GM13977 (cell line): ENCODE results near the gene TNFSF10.
"Not testable (repeated sequence)": the region's sequence is repeated elsewhere in the genome, so short reads cannot be mapped to it uniquely, and the experiment has no call there.

Source experiments
- DNase-seq: peaks from one replicate; pipeline ENCODE4 v3.0.0; 2012; ENCODE audit warnings: low spot score
- in situ Hi-C: fragments of 300-500 bp; cut with MboI; formaldehyde crosslinking; loops from one replicate; pipeline ENCODE4 v1.12.0; 2022; ENCODE audit warnings: low sequenced_read_pairs, low pct_unique_long_range_greater_than_20kb, mixed read lengths, inconsistent platforms; ENCODE audit not compliant: unreplicated experiment
- TF ChIP-seq, protein P1 (sequence below): IDR thresholded peaks from 2 replicates; pipeline ENCODE4 v1.5.1; 2012; ENCODE audit warnings: mild to moderate bottlenecking, control low read depth; ENCODE audit not compliant: insufficient read depth; ENCODE audit errors: extremely low read depth, missing control alignments

TNFSF10 gene

DNA sequence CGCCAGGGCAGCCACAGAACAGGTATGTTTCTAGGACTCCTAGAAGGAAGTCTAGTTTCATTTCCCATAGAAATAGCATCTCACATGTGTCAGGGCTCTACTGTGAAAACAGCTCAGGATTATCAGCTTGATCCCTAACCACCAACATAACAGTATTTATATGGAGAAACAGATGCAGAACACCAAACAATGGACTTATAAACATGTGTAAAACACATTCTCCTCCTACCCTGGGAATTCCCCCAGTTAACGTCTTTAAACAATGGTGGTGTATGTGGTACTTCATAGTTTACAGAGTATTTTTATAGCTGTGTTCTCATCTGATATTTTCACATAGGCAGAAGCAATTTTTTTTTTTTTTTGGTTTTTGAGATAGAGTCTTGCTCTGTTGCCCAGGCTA, 9.7 kb downstream of the TNFSF10 start:
- in situ Hi-C loops: no loop called here
- DNase-seq: no peak
- TF ChIP-seq, protein P1, sequence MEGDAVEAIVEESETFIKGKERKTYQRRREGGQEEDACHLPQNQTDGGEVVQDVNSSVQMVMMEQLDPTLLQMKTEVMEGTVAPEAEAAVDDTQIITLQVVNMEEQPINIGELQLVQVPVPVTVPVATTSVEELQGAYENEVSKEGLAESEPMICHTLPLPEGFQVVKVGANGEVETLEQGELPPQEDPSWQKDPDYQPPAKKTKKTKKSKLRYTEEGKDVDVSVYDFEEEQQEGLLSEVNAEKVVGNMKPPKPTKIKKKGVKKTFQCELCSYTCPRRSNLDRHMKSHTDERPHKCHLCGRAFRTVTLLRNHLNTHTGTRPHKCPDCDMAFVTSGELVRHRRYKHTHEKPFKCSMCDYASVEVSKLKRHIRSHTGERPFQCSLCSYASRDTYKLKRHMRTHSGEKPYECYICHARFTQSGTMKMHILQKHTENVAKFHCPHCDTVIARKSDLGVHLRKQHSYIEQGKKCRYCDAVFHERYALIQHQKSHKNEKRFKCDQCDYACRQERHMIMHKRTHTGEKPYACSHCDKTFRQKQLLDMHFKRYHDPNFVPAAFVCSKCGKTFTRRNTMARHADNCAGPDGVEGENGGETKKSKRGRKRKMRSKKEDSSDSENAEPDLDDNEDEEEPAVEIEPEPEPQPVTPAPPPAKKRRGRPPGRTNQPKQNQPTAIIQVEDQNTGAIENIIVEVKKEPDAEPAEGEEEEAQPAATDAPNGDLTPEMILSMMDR: no peak

DNA sequence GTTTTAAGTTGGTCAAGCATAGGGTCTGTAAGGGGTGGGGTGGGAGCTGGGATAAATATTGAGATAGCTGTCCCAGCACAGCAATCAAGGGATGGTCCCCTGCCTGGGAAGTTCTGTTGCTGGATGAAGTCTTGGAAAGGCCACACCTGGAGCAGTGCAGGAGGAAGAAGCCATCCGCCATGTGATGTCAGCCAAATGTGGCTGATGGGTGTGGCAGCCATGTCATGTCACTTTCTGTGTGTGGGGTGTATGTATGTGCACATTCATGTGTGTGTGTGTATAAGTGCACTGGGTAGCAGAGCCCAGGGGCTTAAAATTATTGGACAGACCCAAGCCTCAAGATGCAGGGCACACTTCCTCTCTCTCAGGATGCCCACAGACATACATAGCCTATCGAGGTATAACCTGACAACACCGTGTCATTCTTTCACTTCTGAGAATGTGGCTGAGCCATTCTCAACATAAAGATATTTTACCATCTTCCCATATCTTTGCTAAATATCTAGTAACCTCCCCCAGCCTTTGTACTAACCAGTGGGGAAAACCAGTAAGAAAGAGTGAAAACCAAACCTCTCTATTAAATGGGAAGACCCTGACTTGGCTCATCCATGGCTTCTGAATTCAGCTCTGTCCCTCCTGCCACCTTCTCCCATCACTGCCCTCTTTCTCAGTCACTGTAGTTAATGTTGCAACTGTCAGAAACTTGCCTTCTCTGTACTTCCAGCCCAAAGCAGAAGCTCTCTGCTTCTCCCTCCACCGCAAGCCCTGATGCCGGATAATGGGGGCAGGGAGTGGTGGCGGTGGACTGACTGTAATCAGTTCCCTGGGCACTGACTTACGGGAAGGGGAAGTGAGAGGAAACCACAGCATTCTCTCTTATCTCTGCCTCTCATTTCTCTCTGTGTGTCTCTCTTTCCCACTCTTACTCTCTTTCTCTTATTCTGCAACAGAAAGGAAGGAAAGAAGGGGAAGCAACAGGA, 11.2 kb downstream of the TNFSF10 start:
- TF ChIP-seq, protein P1: no peak
- in situ Hi-C loops: no loop called here
- peak; percentile 21 for DNase-seq

DNA sequence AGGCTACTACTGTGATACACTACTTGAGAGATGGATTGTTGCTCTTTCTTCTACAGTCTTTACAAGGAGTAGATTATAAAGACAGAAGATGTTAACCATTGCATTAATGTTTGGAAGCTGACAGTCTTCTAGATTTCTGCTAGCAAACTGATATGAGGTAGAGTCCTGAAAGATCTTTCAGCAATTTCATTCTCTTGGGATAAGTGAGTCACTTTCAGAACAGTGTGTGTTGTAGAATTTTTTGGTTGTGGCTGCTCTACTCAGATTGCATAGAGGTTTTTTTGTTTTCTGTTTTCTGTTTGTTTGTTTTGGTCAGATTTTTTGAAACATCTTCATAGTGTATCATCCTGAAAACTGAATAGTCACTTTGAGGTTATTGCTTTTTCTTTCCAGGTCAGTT, 17.1 kb downstream of the TNFSF10 start:
- TF ChIP-seq, protein P1: no peak
- in situ Hi-C loops: no loop called here
- no peak for DNase-seq

DNA sequence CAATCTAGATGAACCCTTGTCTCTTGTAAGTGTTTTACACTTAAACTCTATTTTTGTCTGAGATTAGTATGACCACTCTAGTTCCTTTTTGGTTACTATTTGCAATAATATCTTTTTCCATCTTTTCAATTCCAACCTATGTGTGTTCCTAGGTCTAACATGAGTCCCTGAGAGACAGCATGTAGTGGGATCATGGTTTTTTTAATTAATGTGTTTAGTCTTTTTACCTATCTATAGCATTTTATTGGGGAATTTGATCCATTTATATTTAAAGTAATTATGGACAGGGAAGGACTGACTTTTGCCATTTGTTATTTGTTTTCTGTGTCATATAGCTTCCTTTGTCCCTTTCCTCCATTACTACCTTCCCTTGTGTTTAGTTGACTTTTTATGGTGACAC, 21.7 kb downstream of the TNFSF10 start:
- DNase-seq: no peak
- TF ChIP-seq, protein P1: no peak
- in situ Hi-C loops: no loop called here

DNA sequence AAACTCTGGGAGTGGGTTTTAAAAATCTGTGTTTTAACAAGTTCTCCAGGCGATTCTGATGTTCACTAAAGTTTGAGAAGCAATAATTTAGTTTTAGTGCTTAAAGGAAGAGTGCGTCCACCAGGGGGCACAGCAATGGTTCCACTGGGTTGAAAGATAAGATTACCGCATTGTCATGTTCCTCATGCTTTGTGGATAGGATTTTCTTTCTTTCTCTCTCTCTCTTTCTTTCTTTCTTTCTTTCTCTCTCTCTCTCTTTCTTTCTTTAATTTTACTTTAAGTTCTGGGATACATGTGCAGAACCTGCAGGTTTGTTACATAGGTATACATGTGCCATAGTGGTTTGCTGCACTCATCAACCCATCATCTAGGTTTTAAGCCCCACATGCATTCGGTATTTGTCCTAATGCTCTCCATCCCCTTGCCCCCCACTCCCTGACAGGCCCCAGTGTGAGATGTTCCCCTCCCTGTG, 33.0 kb downstream of the TNFSF10 start:
- in situ Hi-C loops: not testable (repeated sequence)
- peak; percentile 44 for DNase-seq
- TF ChIP-seq, protein P1: peak; percentile 66

DNA sequence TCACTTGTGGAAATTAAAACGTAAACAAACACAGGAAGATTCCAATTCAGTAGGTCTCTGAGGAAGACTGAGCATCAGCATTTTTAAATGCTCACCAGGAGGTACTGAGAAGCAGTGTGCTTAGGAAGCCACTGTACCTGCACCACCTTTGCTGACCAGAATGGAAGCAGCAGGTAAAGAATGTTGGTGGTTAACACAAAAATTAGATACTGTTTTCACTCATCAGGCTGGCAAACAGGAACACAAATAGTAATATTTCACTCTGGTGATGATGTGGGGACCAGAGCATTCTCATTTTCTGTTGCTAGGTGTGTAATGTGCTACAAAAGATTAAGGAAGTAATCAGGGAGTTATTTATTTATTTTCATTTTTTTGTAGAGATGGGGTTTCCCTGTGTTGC, 45.1 kb downstream of the TNFSF10 start:
- TF ChIP-seq, protein P1: no peak
- no peak for DNase-seq
- in situ Hi-C loops: no loop called here
